Effector memory CD8-positive, alpha-beta T cell (primary cell): Measurements from ENCODE around the gene FLCN.

Experiments
- ATAC-seq: fragments of 150-1000 bp; cut with Tn5 transposase; replicated peaks from 2 replicates; pipeline ENCODE4 v1.10.0; 2021; ENCODE audit warnings: mild to moderate bottlenecking, moderate library complexity
- DNase-seq, 3 experiments: peaks; one replicate each; pipeline ENCODE4 v3.0.0; 2021
- H3K27ac Mint-ChIP-seq, 2 donors: one replicate each; pipeline ENCODE4 v1.8.0; 2022; ENCODE audit warnings: mild to moderate bottlenecking in 2 of 2, mixed read lengths in 2 of 2, moderate library complexity in 2 of 2
- H3K27me3 Mint-ChIP-seq, 2 donors: one replicate each; pipeline ENCODE4 v1.8.0; 2022; ENCODE audit warnings: mixed read lengths in 2 of 2
- H3K36me3 Mint-ChIP-seq: one replicate; pipeline ENCODE4 v1.8.0; 2022; ENCODE audit warnings: mild to moderate bottlenecking, moderate library complexity, mixed read lengths; ENCODE audit not compliant: insufficient read depth
- H3K4me1 Mint-ChIP-seq, 2 donors: one replicate each; pipeline ENCODE4 v1.8.0; 2022; ENCODE audit warnings: low read depth in 2 of 2, mixed read lengths in 2 of 2
- H3K4me3 Mint-ChIP-seq, 2 donors: one replicate each; pipeline ENCODE4 v1.8.0; 2022; ENCODE audit warnings: mild to moderate bottlenecking in 2 of 2, mixed read lengths in 2 of 2, moderate library complexity in 2 of 2
- H3K9me3 Mint-ChIP-seq, 2 donors: one replicate each; pipeline ENCODE4 v1.8.0; 2022; ENCODE audit warnings: mixed read lengths in 2 of 2

The FLCN gene

GRCh38 chr17:17170346-17170985 is 66.5 kb downstream of the FLCN start:
- no peak for ATAC-seq
- H3K27me3 Mint-ChIP-seq = no peaks in the 10 kb centered on the region

GRCh38 chr17:17169396-17169795 is 67.6 kb downstream of the FLCN start:
- Mint-ChIP-seq H3K9me3 (no peaks in the 10 kb centered on the region), H3K4me1 (peaks cover 12 to 50% of the 10 kb centered on the region in 2 donors), H3K27ac (peak overlapping the region in 1 of 2 donors; percentile 20), H3K4me3 (no peak overlapping the region), H3K36me3 (peaks cover 59% of the 10 kb centered on the region), H3K27me3 (no peaks in the 10 kb centered on the region)
- DNase-seq (no peak), ATAC-seq (no peak)

More at GRCh38 chr17:17170346-17170985, 66.5 kb downstream of the FLCN start:
- Mint-ChIP-seq H3K36me3 (peaks cover 52% of the 10 kb centered on the region), H3K9me3 (no peaks in the 10 kb centered on the region), H3K4me1 (peaks cover 12 to 50% of the 10 kb centered on the region in 2 donors), H3K27ac (peak overlapping the region; percentile 85 to 87), H3K4me3 (no peak overlapping the region)
- DNase-seq = no peak

GRCh38 chr17:17168401-17168800 is 68.6 kb downstream of the FLCN start:
- H3K4me3 Mint-ChIP-seq = no peak overlapping the region
- peak overlapping the region in 1 of 2 donors; percentile 49 for H3K27ac Mint-ChIP-seq
- H3K27me3 Mint-ChIP-seq = no peaks in the 10 kb centered on the region
- no peaks in the 10 kb centered on the region for H3K9me3 Mint-ChIP-seq
- DNase-seq = no peak
- H3K36me3 Mint-ChIP-seq = peaks cover 62% of the 10 kb centered on the region
- no peak for ATAC-seq
- H3K4me1 Mint-ChIP-seq = peaks cover 12 to 50% of the 10 kb centered on the region in 2 donors

GRCh38 chr17:17167986-17168385 is 69.0 kb downstream of the FLCN start:
- Mint-ChIP-seq H3K4me1 (peaks cover 12 to 46% of the 10 kb centered on the region in 2 donors), H3K36me3 (peaks cover 58% of the 10 kb centered on the region), H3K4me3 (no peak overlapping the region), H3K9me3 (no peaks in the 10 kb centered on the region), H3K27ac (peak overlapping the region in 1 of 2 donors; percentile 74), H3K27me3 (no peaks in the 10 kb centered on the region)
- no peak for DNase-seq
- no peak for ATAC-seq

GRCh38 chr17:17167356-17167755 is 69.6 kb downstream of the FLCN start:
- Mint-ChIP-seq H3K36me3 (peaks cover 59% of the 10 kb centered on the region), H3K4me3 (no peak overlapping the region), H3K9me3 (no peaks in the 10 kb centered on the region), H3K27ac (peak overlapping the region; percentile 42 to 74), H3K27me3 (no peaks in the 10 kb centered on the region), H3K4me1 (peaks cover 5 to 40% of the 10 kb centered on the region in 2 donors)
- no peak for DNase-seq
- no peak for ATAC-seq

- peaks cover 59% of the 10 kb centered on the region for H3K36me3 Mint-ChIP-seq
Measured at GRCh38 chr17:17166446-17166845, 70.5 kb downstream of the FLCN start.

GRCh38 chr17:17165666-17166308 is 71.2 kb downstream of the FLCN start:
- H3K9me3 Mint-ChIP-seq = no peaks in the 10 kb centered on the region
- no peak overlapping the region for H3K27ac Mint-ChIP-seq
- peaks cover 61% of the 10 kb centered on the region for H3K36me3 Mint-ChIP-seq
- no peak overlapping the region for H3K4me3 Mint-ChIP-seq
- H3K4me1 Mint-ChIP-seq = peaks cover 4 to 26% of the 10 kb centered on the region in 2 donors
- no peak for DNase-seq
- no peaks in the 10 kb centered on the region for H3K27me3 Mint-ChIP-seq
- ATAC-seq = no peak

More at GRCh38 chr17:17166446-17166845, 70.5 kb downstream of the FLCN start:
- Mint-ChIP-seq H3K9me3 (no peaks in the 10 kb centered on the region), H3K4me1 (peaks cover 4 to 33% of the 10 kb centered on the region in 2 donors), H3K4me3 (no peak overlapping the region), H3K27me3 (no peaks in the 10 kb centered on the region), H3K27ac (peak overlapping the region in 1 of 2 donors; percentile 5)
- DNase-seq = no peak
- no peak for ATAC-seq

GRCh38 chr17:17164676-17165075 is 72.3 kb downstream of the FLCN start:
- Mint-ChIP-seq H3K9me3 (no peaks in the 10 kb centered on the region), H3K27ac (peak overlapping the region in 1 of 2 donors; percentile 63), H3K36me3 (peaks cover 68% of the 10 kb centered on the region), H3K4me1 (peaks cover 4 to 23% of the 10 kb centered on the region in 2 donors), H3K27me3 (no peaks in the 10 kb centered on the region), H3K4me3 (no peak overlapping the region)
- DNase-seq (no peak), ATAC-seq (no peak)

- H3K4me3 Mint-ChIP-seq = no peak overlapping the region
- H3K9me3 Mint-ChIP-seq = no peaks in the 10 kb centered on the region
- no peak for ATAC-seq
- no peaks in the 10 kb centered on the region for H3K27me3 Mint-ChIP-seq
- H3K36me3 Mint-ChIP-seq = peaks cover 71% of the 10 kb centered on the region
- no peak for DNase-seq
- peak overlapping the region in 1 of 2 donors; percentile 63 for H3K27ac Mint-ChIP-seq
- H3K4me1 Mint-ChIP-seq = peaks cover 4 to 18% of the 10 kb centered on the region in 2 donors
Measured at GRCh38 chr17:17164156-17164555, 72.8 kb downstream of the FLCN start.
